ENCODE data around the gene APLP2. TPM values are rescaled to one million over a fixed set of nuclear protein-coding genes. Genes with fewer than 3 reads are reported as not detected.

APLP2 gene
- total and polyA plus RNA-seq, 2 of the 13 experiments (the other 11 are each of a cell fraction or from before 2014, with no cell fraction given) = 315 to 594 TPM

DNA sequence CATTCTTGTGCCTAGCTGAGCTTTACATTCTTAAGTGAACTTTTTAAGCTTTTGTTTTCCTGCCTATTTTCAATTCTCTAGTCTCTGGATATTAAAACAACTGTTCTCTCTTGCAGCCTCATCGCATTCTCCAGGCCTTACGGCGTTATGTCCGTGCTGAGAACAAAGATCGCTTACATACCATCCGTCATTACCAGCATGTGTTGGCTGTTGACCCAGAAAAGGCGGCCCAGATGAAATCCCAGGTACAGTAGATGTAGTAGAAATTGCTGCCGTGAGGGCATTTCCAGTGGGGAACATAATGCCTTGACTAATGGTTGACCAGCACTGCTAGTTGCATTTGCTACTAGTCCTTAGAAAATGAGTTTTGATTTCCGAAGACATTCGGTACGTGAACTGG, 60.2 kb downstream of the APLP2 start (continued):
- TF ChIP-seq, protein P1, sequence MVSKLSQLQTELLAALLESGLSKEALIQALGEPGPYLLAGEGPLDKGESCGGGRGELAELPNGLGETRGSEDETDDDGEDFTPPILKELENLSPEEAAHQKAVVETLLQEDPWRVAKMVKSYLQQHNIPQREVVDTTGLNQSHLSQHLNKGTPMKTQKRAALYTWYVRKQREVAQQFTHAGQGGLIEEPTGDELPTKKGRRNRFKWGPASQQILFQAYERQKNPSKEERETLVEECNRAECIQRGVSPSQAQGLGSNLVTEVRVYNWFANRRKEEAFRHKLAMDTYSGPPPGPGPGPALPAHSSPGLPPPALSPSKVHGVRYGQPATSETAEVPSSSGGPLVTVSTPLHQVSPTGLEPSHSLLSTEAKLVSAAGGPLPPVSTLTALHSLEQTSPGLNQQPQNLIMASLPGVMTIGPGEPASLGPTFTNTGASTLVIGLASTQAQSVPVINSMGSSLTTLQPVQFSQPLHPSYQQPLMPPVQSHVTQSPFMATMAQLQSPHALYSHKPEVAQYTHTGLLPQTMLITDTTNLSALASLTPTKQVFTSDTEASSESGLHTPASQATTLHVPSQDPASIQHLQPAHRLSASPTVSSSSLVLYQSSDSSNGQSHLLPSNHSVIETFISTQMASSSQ (IDR thresholded peaks at IDR 0.05; ENCODE audit: low read depth) = no peak
- TF ChIP-seq, protein P1 (CRISPR knock-in tag; IDR thresholded peaks at IDR 0.05; ENCODE audit: borderline replicate concordance) = no peak
- no peak for TF ChIP-seq ZNF562 (CRISPR knock-in tag; IDR thresholded peaks at IDR 0.05; ENCODE audit: borderline replicate concordance)
- no peak for TF ChIP-seq MEIS1 (CRISPR knock-in tag; IDR thresholded peaks at IDR 0.05; ENCODE audit: borderline replicate concordance)
- no peak for TF ChIP-seq ZBTB20 (CRISPR knock-in tag; IDR thresholded peaks at IDR 0.05; ENCODE audit: borderline replicate concordance, low read depth)
- TF ChIP-seq, protein P2, sequence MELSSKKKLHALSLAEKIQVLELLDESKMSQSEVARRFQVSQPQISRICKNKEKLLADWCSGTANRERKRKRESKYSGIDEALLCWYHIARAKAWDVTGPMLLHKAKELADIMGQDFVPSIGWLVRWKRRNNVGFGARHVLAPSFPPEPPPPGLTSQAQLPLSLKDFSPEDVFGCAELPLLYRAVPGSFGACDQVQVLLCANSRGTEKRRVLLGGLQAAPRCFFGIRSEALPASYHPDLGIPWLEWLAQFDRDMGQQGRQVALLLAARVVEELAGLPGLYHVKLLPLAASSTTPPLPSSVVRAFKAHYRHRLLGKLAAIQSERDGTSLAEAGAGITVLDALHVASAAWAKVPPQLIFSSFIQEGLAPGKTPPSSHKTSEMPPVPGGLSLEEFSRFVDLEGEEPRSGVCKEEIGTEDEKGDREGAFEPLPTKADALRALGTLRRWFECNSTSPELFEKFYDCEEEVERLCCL (CRISPR knock-in tag; IDR thresholded peaks at IDR 0.05; ENCODE audit: borderline replicate concordance) = no peak
- TF ChIP-seq, protein P3, sequence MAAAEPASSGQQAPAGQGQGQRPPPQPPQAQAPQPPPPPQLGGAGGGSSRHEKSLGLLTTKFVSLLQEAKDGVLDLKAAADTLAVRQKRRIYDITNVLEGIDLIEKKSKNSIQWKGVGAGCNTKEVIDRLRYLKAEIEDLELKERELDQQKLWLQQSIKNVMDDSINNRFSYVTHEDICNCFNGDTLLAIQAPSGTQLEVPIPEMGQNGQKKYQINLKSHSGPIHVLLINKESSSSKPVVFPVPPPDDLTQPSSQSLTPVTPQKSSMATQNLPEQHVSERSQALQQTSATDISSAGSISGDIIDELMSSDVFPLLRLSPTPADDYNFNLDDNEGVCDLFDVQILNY (CRISPR knock-in tag; conservative IDR thresholded peaks at IDR 0.05) = no peak
- TF ChIP-seq, protein P4, sequence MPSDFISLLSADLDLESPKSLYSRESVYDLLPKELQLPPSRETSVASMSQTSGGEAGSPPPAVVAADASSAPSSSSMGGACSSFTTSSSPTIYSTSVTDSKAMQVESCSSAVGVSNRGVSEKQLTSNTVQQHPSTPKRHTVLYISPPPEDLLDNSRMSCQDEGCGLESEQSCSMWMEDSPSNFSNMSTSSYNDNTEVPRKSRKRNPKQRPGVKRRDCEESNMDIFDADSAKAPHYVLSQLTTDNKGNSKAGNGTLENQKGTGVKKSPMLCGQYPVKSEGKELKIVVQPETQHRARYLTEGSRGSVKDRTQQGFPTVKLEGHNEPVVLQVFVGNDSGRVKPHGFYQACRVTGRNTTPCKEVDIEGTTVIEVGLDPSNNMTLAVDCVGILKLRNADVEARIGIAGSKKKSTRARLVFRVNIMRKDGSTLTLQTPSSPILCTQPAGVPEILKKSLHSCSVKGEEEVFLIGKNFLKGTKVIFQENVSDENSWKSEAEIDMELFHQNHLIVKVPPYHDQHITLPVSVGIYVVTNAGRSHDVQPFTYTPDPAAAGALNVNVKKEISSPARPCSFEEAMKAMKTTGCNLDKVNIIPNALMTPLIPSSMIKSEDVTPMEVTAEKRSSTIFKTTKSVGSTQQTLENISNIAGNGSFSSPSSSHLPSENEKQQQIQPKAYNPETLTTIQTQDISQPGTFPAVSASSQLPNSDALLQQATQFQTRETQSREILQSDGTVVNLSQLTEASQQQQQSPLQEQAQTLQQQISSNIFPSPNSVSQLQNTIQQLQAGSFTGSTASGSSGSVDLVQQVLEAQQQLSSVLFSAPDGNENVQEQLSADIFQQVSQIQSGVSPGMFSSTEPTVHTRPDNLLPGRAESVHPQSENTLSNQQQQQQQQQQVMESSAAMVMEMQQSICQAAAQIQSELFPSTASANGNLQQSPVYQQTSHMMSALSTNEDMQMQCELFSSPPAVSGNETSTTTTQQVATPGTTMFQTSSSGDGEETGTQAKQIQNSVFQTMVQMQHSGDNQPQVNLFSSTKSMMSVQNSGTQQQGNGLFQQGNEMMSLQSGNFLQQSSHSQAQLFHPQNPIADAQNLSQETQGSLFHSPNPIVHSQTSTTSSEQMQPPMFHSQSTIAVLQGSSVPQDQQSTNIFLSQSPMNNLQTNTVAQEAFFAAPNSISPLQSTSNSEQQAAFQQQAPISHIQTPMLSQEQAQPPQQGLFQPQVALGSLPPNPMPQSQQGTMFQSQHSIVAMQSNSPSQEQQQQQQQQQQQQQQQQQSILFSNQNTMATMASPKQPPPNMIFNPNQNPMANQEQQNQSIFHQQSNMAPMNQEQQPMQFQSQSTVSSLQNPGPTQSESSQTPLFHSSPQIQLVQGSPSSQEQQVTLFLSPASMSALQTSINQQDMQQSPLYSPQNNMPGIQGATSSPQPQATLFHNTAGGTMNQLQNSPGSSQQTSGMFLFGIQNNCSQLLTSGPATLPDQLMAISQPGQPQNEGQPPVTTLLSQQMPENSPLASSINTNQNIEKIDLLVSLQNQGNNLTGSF (CRISPR knock-in tag; IDR thresholded peaks at IDR 0.05) = no peak
- no peak for TF ChIP-seq ZFP36L1 (CRISPR knock-in tag; IDR thresholded peaks at IDR 0.05)
- no peak for TF ChIP-seq ZNF776 (CRISPR knock-in tag; IDR thresholded peaks at IDR 0.05)
- no peak for TF ChIP-seq FOSL1 (CRISPR knock-in tag; IDR thresholded peaks at IDR 0.05; ENCODE audit: borderline replicate concordance)
- peak; percentile 44; the same call in 1 of the 2 replicates for TF ChIP-seq PHF21A (CRISPR knock-in tag; IDR thresholded peaks at IDR 0.05)
- no peak for TF ChIP-seq KLF15 (CRISPR knock-in tag; IDR thresholded peaks at IDR 0.05; ENCODE audit: borderline replicate concordance)
- TF ChIP-seq SRSF1 (optimal IDR thresholded peaks at IDR 0.05; ENCODE audit: low read depth, low read length) = no peak
- TF ChIP-seq MAZ (IDR thresholded peaks at IDR 0.05; ENCODE audit: borderline replicate concordance, low read depth, low read length) = no peak
- TF ChIP-seq MAZ (CRISPR knock-in tag; IDR thresholded peaks at IDR 0.05; ENCODE audit: low read depth) = no peak
- no peak for TF ChIP-seq ZSCAN31 (CRISPR knock-in tag; IDR thresholded peaks at IDR 0.05; ENCODE audit: low read depth)
- no peak for TF ChIP-seq ZBTB7B (CRISPR knock-in tag; IDR thresholded peaks at IDR 0.05)
- no peak for TF ChIP-seq ZNF292 (CRISPR knock-in tag; IDR thresholded peaks at IDR 0.05; ENCODE audit: borderline replicate concordance, low read depth)

All from HepG2 (cell line).